A549 (cell line): Measurements from ENCODE around the gene PERM1. TPM values are rescaled to one million over a fixed set of nuclear protein-coding genes. Genes with fewer than 3 reads are reported as not detected.

Source experiments
- ATAC-seq, 2 experiments: fragments of 200-7000 bp in 1 of 2; fragments of >200 bp in 1 of 2; cut with Nextera tagmentation in 1 of 2; cut with Tn5 transposase in 1 of 2; 3 replicates each; pipeline versions ENCODE4 v1.8.0 to v1.9.1; 2018 to 2020; ENCODE audit warnings: mild to moderate bottlenecking in 1 of 2, moderate library complexity in 1 of 2
- CTCF ChIA-PET: fragments of 300-600 bp; sonication (Branson Sonifier 250); formaldehyde crosslinking; extraction: SDS; loops from one replicate; lab custom pipeline; 2021; ENCODE audit warnings: antibody characterized with exemption, inconsistent platforms; lab: Yijun Ruan, JAX
- POLR2A ChIA-PET: fragments of 350-600 bp; formaldehyde crosslinking; extraction: SDS; loops from one replicate; lab custom pipeline; 2021; ENCODE audit warnings: antibody characterized with exemption, inconsistent platforms; lab: Yijun Ruan, JAX
- DNase-seq, 2 experiments: peaks; one replicate each; pipeline versions ENCODE4 v3.0.0 to v3.0.0-alpha.2; 2011 to 2016; ENCODE audit warnings: low read depth in 1 of 2, low spot score in 1 of 2
- FAIRE-seq: peaks from 2 replicates; lab custom pipeline; 2011; peaks lifted over from hg19 to GRCh38; lab: Jason Lieb, UNC
- H3K27ac ChIP-seq, 2 experiments: fragments of >200 bp; sonication (Bioruptor Twin); formaldehyde crosslinking; 3 replicates each; pipeline ENCODE4 v1.5.1; 2016 to 2017
- H3K4me1 ChIP-seq: fragments of >200 bp; sonication (Bioruptor Twin); formaldehyde crosslinking; 3 replicates; pipeline ENCODE4 v1.6.1; 2016
- H3K4me2 ChIP-seq: fragments of >200 bp; sonication (Bioruptor Twin); formaldehyde crosslinking; 3 replicates; pipeline ENCODE4 v1.6.1; 2016
- H3K4me3 ChIP-seq: fragments of >200 bp; sonication (Bioruptor Twin); formaldehyde crosslinking; 3 replicates; pipeline ENCODE4 v1.5.1; 2016
- H3K9me3 ChIP-seq: fragments of >200 bp; sonication (Bioruptor Twin); formaldehyde crosslinking; 3 replicates; pipeline ENCODE4 v1.6.1; 2016
- ATOH8 ChIP-seq: fragments of 250-450 bp; sonication (Bioruptor Pico); IDR thresholded peaks from 2 replicates; pipeline ENCODE4 v1.5.0; 2020; ENCODE audit warnings: low read depth, mild to moderate bottlenecking, moderate library complexity
- CTCF ChIP-seq: fragments of >200 bp; sonication (Bioruptor Twin); formaldehyde crosslinking; IDR thresholded peaks from 3 replicates; pipeline ENCODE4 v1.5.1; 2016
- FOSB ChIP-seq: fragments of 250-450 bp; sonication (Bioruptor Pico); IDR thresholded peaks from 2 replicates; pipeline ENCODE4 v1.5.0; 2020; ENCODE audit warnings: mild to moderate bottlenecking, moderate library complexity
- FOSL2 ChIP-seq, 2 experiments: fragments of 450-650 bp in 1 of 2; fragments of >200 bp in 1 of 2; sonication (Bioruptor Twin) in 1 of 2; formaldehyde crosslinking; IDR thresholded peaks; 2 replicates each; pipeline versions ENCODE4 v1.5.0 to v1.6.1; 2016 to 2020; ENCODE audit warnings: mild to moderate bottlenecking in 1 of 2, moderate library complexity in 1 of 2
- FOXS1 ChIP-seq: fragments of 250-450 bp; sonication (Bioruptor Pico); IDR thresholded peaks from 2 replicates; pipeline ENCODE4 v1.5.0; 2020; ENCODE audit warnings: mild to moderate bottlenecking, moderate library complexity
- JUN ChIP-seq, 2 experiments: fragments of >200 bp; sonication (Bioruptor Twin); formaldehyde crosslinking; IDR thresholded peaks; 2 replicates in 1 of 2; 3 replicates in 1 of 2; pipeline ENCODE4 v1.6.1; 2016 to 2017
- MAX ChIP-seq: IDR thresholded peaks from 2 replicates; pipeline ENCODE4 v1.6.1; 2012
- MAZ ChIP-seq: fragments of 150-350 bp; IDR thresholded peaks from 2 replicates; pipeline ENCODE4 v1.6.1; 2014; ENCODE audit warnings: antibody characterized with exemption, low read depth, low read length, borderline replicate concordance
- MYC ChIP-seq: IDR thresholded peaks from 2 replicates; pipeline ENCODE4 v1.6.1; 2012; ENCODE audit warnings: mild to moderate bottlenecking, inconsistent platforms, low read length, improper control_type of control experiment, borderline replicate concordance
- NPAS2 ChIP-seq: fragments of 250-450 bp; sonication (Bioruptor Pico); IDR thresholded peaks from 2 replicates; pipeline ENCODE4 v1.8.0; 2022; ENCODE audit warnings: mild to moderate bottlenecking, moderate library complexity, borderline replicate concordance
- PHF8 ChIP-seq: fragments of 200-600 bp; sonication (generic); IDR thresholded peaks from 2 replicates; pipeline ENCODE4 v1.6.1; 2016; ENCODE audit warnings: low read depth, mild to moderate bottlenecking, antibody characterized with exemption, moderate library complexity, borderline replicate concordance
- POLR2A ChIP-seq: IDR thresholded peaks from 2 replicates; pipeline ENCODE4 v1.6.1; 2012; ENCODE audit warnings: mild to moderate bottlenecking, low read length
- POLR2AphosphoS2 ChIP-seq: conservative IDR thresholded peaks from 2 replicates; pipeline ENCODE4 v1.6.1; 2012; ENCODE audit warnings: low read length, improper control_type of control experiment, inconsistent platforms
- RAD21 ChIP-seq, 2 experiments: fragments of >200 bp in 1 of 2; sonication (Bioruptor Twin) in 1 of 2; formaldehyde crosslinking in 1 of 2; IDR thresholded peaks in 1 of 2; conservative IDR thresholded peaks in 1 of 2; 2 replicates in 1 of 2; 3 replicates in 1 of 2; pipeline ENCODE4 v1.6.1; 2012 to 2018; ENCODE audit warnings: inconsistent platforms in 1 of 2
- RFX5 ChIP-seq: fragments of 450-650 bp; IDR thresholded peaks from 2 replicates; pipeline ENCODE4 v1.7.1; 2014; ENCODE audit warnings: antibody characterized with exemption, mild to moderate bottlenecking, moderate library complexity
- SREBF2 ChIP-seq: fragments of 450-650 bp; IDR thresholded peaks from 2 replicates; pipeline ENCODE4 v1.6.1; 2014; ENCODE audit warnings: mild to moderate bottlenecking, moderate library complexity
- ZFP36 ChIP-seq: fragments of 450-650 bp; IDR thresholded peaks from 2 replicates; pipeline ENCODE4 v1.6.1; 2014; ENCODE audit warnings: borderline replicate concordance; ENCODE audit not compliant: partially characterized antibody
- ZSCAN20 ChIP-seq: fragments of 250-450 bp; sonication (Bioruptor Pico); IDR thresholded peaks from 2 replicates; pipeline ENCODE4 v1.8.0; 2022; ENCODE audit warnings: mild to moderate bottlenecking, moderate library complexity
- WGBS: methylation state at CpG from one replicate; pipeline ENCODE4 v1.1.6; 2017; ENCODE audit errors: missing lambda C conversion rate; 5-methylcytosine and 5-hydroxymethylcytosine counted together
- polyA plus RNA-seq, 4 experiments: library from polyadenylated mRNA; depleted of rRNA in 3 of 4; stranded (reverse); fragments of >200 nt; fragmentation: RNase III in 1 of 4; extraction: RNeasy Plus Mini Kit Qiagen cat#74134 plus additional on column Dnase treatment in 1 of 4; gene quantifications; 2 replicates in 3 of 4; 3 replicates in 1 of 4; pipeline ENCODE4 v1.2.3, GENCODE V29; 2011 to 2017

PERM1 gene
- polyA plus RNA-seq, 2 of the 4 experiments (the other 2 are of a cell fraction): 0.30 TPM; not detected in 1

- H3K27ac ChIP-seq: no peak overlapping the region
- no peak for TF ChIP-seq SREBF2
- TF ChIP-seq MAZ: no peak
- TF ChIP-seq ATOH8 (CRISPR knock-in tag): no peak
- no peak for TF ChIP-seq POLR2A
- TF ChIP-seq FOSL2 (IDR thresholded peaks at IDR 0.05): no peak
- TF ChIP-seq FOSL2 (CRISPR knock-in tag; IDR thresholded peaks at IDR 0.05): no peak
- no peak for TF ChIP-seq FOXS1 (CRISPR knock-in tag)
- no peak for TF ChIP-seq MYC
- FAIRE-seq (no peak), DNase-seq (no peak), ATAC-seq (no peak)
- CTCF ChIA-PET: no interaction called here
- 95% methylated on average over 20 of the region's 57 CpGs for whole genome bisulfite sequencing
- H3K4me2 ChIP-seq: no peak overlapping the region
- H3K9me3 ChIP-seq: no peaks in the 10 kb centered on the region
- peaks cover 22% of the 10 kb centered on the region for H3K4me1 ChIP-seq
- POLR2A ChIA-PET: no interaction called here
- no peak overlapping the region for H3K4me3 ChIP-seq
These were observed 19.3 kb downstream of the PERM1 start for GRCh38 chr1:962381-963300.

- no peak for ATAC-seq
- DNase-seq: no peak
- Histone ChIP-seq H3K4me3 (peak overlapping the region; percentile 84), H3K27ac (peak overlapping the region; percentile 89 to 93), H3K9me3 (no peaks in the 10 kb centered on the region), H3K4me1 (peaks cover 20% of the 10 kb centered on the region), H3K4me2 (peak overlapping the region; percentile 82)
- TF ChIP-seq RFX5: no peak
- TF ChIP-seq CTCF: no peak
- TF ChIP-seq ATOH8 (CRISPR knock-in tag): no peak
- TF ChIP-seq PHF8: no peak
- no peak for TF ChIP-seq MAX
- TF ChIP-seq RAD21 (conservative IDR thresholded peaks at IDR 0.05 in 1 of 2, IDR thresholded peaks at IDR 0.05 in 1 of 2): no peak
- TF ChIP-seq SREBF2: no peak
- TF ChIP-seq FOSB (CRISPR knock-in tag): no peak
- TF ChIP-seq POLR2AphosphoS2: no peak
- ChIA-PET CTCF (interaction anchor here (0.8 kb wide), 1 partner anchor 20 kb away, joined by 3 read pairs; no protein-coding TSS in a partner anchor), POLR2A (no interaction called here)
- FAIRE-seq: no peak
- whole genome bisulfite sequencing: no CpG with 5 or more reads among the region's 56 CpGs
These were observed 20.7 kb downstream of the PERM1 start for GRCh38 chr1:961132-961669.

GRCh38 chr1:960363-961131 is 21.3 kb downstream of the PERM1 start, which contains the start of gene KLHL17:
Gene KLHL17, plus strand, starts transcription at chr1:960584. Its CDS starts 110 bp downstream, at chr1:960694.
- no CpG with 5 or more reads among the region's 109 CpGs for WGBS
- CTCF ChIA-PET: interaction anchor here (0.8 kb wide), 1 partner anchor 19 kb away, joined by 3 read pairs; no protein-coding TSS in a partner anchor
- DNase-seq: peak in 1 of 2 experiments; percentile 62

More at GRCh38 chr1:960363-961131, 21.3 kb downstream of the PERM1 start, which contains the start of gene KLHL17:
- peak; percentile 72 to 81 for ATAC-seq
- Histone ChIP-seq H3K4me2 (peak within 1 kb of the TSS; percentile 82), H3K27ac (peak within 1 kb of the TSS; percentile 89 to 93), H3K9me3 (no peaks in the 10 kb centered on the region)
- POLR2A ChIA-PET: no interaction called here
- FAIRE-seq: no peak
- TF ChIP-seq ZSCAN20 (CRISPR knock-in tag): no peak
- TF ChIP-seq POLR2A: peak; percentile 35; the same call in 1 of the 2 replicates
- TF ChIP-seq MAX: 0 out of 2 replicates have a peak, but pooled peaks have one; percentile 21
- peak in 1 of 2 experiments; percentile 37; a peak in 1 of 5 replicates for TF ChIP-seq JUN (IDR thresholded peaks at IDR 0.05)
- peak; percentile 98 for TF ChIP-seq ZFP36
- no peak for TF ChIP-seq NPAS2 (CRISPR knock-in tag)
- TF ChIP-seq, all 56 proteins: peak for 4
- peak within 1 kb of the TSS; percentile 84 for H3K4me3 ChIP-seq
- peaks cover 13% of the 10 kb centered on the region for H3K4me1 ChIP-seq
